Fibroblast of lung (primary cell): Measurements from ENCODE around the gene APBB1IP. TPM values are rescaled to one million over a fixed set of nuclear protein-coding genes. Genes with fewer than 3 reads are reported as not detected.

ENCODE experiments used
- DNase-seq, 2 donors: peaks; one replicate each; pipeline versions ENCODE4 v3.0.0 to v3.0.0-alpha.2; 2010; ENCODE audit warnings: low read depth in 2 of 2
- H2AFZ ChIP-seq: 2 replicates; pipeline ENCODE4 v1.5.1; 2012; ENCODE audit warnings: low read length, control low read depth, inconsistent platforms
- H3K27ac ChIP-seq: 2 replicates; pipeline ENCODE4 v1.5.1; 2011; ENCODE audit warnings: low read length, control low read depth; ENCODE audit not compliant: insufficient read depth
- H3K27me3 ChIP-seq: 2 replicates; pipeline ENCODE4 v1.5.1; 2011; ENCODE audit warnings: mild to moderate bottlenecking, low read length; ENCODE audit not compliant: control insufficient read depth, insufficient read depth
- H3K36me3 ChIP-seq: 2 replicates; pipeline ENCODE4 v1.5.1; 2011; ENCODE audit warnings: low read length; ENCODE audit not compliant: control insufficient read depth, insufficient read depth
- H3K4me1 ChIP-seq: 2 replicates; pipeline ENCODE4 v1.5.1; 2011; ENCODE audit warnings: low read length; ENCODE audit not compliant: control insufficient read depth, insufficient read depth; ENCODE audit errors: extremely low read depth
- H3K4me2 ChIP-seq: 2 replicates; pipeline ENCODE4 v1.5.1; 2011; ENCODE audit warnings: low read length, control low read depth; ENCODE audit not compliant: insufficient read depth; ENCODE audit errors: extremely low read depth
- H3K4me3 ChIP-seq, 4 experiments: fragments of 200-600 bp in 1 of 4; sonication (generic) in 1 of 4; replicated peaks in 1 of 4; 2 replicates each; pipeline ENCODE4 v1.5.1; 2011 to 2016; ENCODE audit warnings: low read length in 4 of 4, low read depth in 3 of 4, mild to moderate bottlenecking in 3 of 4, control low read depth in 2 of 4, inconsistent platforms in 1 of 4, mixed read lengths in 1 of 4; ENCODE audit not compliant: insufficient read depth in 1 of 4; ENCODE audit errors: control extremely low read depth in 1 of 4
- H3K79me2 ChIP-seq: 2 replicates; pipeline ENCODE4 v1.5.1; 2012; ENCODE audit warnings: mild to moderate bottlenecking, low read length, inconsistent platforms; ENCODE audit not compliant: control insufficient read depth, insufficient read depth
- H3K9ac ChIP-seq: 2 replicates; pipeline ENCODE4 v1.5.1; 2011; ENCODE audit warnings: mild to moderate bottlenecking, low read length, control low read depth; ENCODE audit not compliant: insufficient read depth
- H3K9me3 ChIP-seq: 2 replicates; pipeline ENCODE4 v1.5.1; 2012; ENCODE audit warnings: low read depth, low read length; ENCODE audit not compliant: control insufficient read depth, insufficient read depth
- H4K20me1 ChIP-seq: 2 replicates; pipeline ENCODE4 v1.5.1; 2011; ENCODE audit warnings: low read length; ENCODE audit not compliant: control insufficient read depth, insufficient read depth; ENCODE audit errors: extremely low read depth
- EZH2 ChIP-seq: IDR thresholded peaks from 2 replicates; pipeline ENCODE4 v1.5.1; 2012; ENCODE audit warnings: low read length, control low read depth, mild to moderate bottlenecking; ENCODE audit errors: missing control alignments
- polyA minus RNA-seq: library from RNA; depleted of rRNA, polyadenylated mRNA; stranded (reverse); fragments of >200 nt; gene quantifications from 2 replicates; pipeline ENCODE4 v1.2.3, GENCODE V29; 2011; ENCODE audit warnings: low replicate concordance
- polyA plus RNA-seq, 2 donors: library from polyadenylated mRNA; depleted of rRNA in 1 of 2; stranded (reverse) in 1 of 2; unstranded in 1 of 2; fragments of >200 nt; gene quantifications; 2 replicates each; pipeline ENCODE4 v1.2.1, GENCODE V29; 2011 to 2012; ENCODE audit warnings: missing spikeins in 1 of 2
- total RNA-seq: library from RNA; depleted of rRNA; stranded (reverse); fragments of >200 nt; gene quantifications from 2 replicates; pipeline ENCODE4 v1.2.1, GENCODE V29; 2014
- TF ChIP-seq, protein P1 (sequence below), 2 donors: IDR thresholded peaks in 1 of 2; conservative IDR thresholded peaks in 1 of 2; 1 replicate in 1 of 2; 2 replicates in 1 of 2; pipeline ENCODE4 v1.5.1; 2011 to 2012; ENCODE audit warnings: low read length in 2 of 2, control low read depth in 1 of 2, inconsistent platforms in 1 of 2, low read depth in 1 of 2, mild to moderate bottlenecking in 1 of 2

Gene APBB1IP, protein sequence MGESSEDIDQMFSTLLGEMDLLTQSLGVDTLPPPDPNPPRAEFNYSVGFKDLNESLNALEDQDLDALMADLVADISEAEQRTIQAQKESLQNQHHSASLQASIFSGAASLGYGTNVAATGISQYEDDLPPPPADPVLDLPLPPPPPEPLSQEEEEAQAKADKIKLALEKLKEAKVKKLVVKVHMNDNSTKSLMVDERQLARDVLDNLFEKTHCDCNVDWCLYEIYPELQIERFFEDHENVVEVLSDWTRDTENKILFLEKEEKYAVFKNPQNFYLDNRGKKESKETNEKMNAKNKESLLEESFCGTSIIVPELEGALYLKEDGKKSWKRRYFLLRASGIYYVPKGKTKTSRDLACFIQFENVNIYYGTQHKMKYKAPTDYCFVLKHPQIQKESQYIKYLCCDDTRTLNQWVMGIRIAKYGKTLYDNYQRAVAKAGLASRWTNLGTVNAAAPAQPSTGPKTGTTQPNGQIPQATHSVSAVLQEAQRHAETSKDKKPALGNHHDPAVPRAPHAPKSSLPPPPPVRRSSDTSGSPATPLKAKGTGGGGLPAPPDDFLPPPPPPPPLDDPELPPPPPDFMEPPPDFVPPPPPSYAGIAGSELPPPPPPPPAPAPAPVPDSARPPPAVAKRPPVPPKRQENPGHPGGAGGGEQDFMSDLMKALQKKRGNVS
- total RNA-seq = 1.5 and 3.1 TPM in 2 replicates
- 1.3 and 1.5 TPM in 2 replicates for polyA plus RNA-seq
- 2.5 and 3.1 TPM in 2 replicates for polyA plus RNA-seq (2012)
- polyA minus RNA-seq = 0.48 TPM in 1 of 2 replicates, not detected in the other

DNA sequence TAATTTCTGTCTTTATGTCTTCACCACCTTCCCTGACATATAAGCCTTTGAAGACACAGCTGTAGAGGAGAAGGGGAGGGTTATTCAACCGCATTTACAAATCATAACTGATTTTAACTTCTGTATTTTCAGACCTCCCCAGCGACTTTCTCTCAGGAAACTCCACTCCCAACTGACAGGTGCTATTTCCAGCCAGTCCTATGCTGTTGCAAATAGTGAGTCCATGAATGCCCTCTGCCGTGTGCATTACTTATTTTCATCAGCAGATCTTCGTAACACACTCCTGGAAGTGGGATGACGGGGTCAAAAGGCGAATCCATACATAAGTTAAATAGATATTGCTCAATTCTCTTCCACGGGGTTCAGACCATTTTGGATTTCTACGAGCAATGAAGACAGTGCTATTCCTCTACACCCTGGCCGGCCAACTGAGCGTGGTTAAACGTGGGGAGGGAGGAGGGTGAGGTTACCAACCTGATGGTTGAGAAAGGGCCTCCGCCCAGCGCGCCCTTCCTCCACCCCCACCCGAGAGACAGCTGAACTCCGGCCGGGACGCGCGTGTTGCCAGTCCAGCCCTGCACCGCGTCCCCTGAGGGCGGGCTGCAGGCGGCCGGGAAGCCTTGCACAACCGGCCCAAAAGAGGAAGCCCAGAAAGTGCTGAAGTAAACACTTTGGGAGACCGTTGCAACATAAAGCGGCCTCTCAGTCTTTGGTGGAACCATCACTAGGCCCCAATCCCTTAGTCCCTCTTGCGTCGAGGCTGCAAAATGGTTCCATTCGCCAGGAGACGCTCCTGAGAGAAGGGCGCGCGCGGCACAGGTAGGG, at the start of gene APBB1IP:
TSS of gene APBB1IP (plus strand) at position 705 of the 825 bp plus-strand sequence. CDS start 53,986 bp downstream, outside the sequence.
- peak within 1 kb of the TSS in 1 of 4 experiments; percentile 47 for H3K4me3 ChIP-seq

GRCh38 chr10:26389533-26389932, 48.6 kb upstream of the APBB1IP start:
- TF ChIP-seq, protein P1, sequence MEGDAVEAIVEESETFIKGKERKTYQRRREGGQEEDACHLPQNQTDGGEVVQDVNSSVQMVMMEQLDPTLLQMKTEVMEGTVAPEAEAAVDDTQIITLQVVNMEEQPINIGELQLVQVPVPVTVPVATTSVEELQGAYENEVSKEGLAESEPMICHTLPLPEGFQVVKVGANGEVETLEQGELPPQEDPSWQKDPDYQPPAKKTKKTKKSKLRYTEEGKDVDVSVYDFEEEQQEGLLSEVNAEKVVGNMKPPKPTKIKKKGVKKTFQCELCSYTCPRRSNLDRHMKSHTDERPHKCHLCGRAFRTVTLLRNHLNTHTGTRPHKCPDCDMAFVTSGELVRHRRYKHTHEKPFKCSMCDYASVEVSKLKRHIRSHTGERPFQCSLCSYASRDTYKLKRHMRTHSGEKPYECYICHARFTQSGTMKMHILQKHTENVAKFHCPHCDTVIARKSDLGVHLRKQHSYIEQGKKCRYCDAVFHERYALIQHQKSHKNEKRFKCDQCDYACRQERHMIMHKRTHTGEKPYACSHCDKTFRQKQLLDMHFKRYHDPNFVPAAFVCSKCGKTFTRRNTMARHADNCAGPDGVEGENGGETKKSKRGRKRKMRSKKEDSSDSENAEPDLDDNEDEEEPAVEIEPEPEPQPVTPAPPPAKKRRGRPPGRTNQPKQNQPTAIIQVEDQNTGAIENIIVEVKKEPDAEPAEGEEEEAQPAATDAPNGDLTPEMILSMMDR (conservative IDR thresholded peaks at IDR 0.05 in 1 of 2, IDR thresholded peaks at IDR 0.05 in 1 of 2; ENCODE audit: low read depth in 1 of 2, low read length in 2 of 2) = no peak
- TF ChIP-seq EZH2 = no peak
- Histone ChIP-seq H3K79me2 (no peaks in the 10 kb centered on the region), H3K36me3 (no peaks in the 10 kb centered on the region), H4K20me1 (no peaks in the 10 kb centered on the region), H2AFZ (no peak overlapping the region), H3K4me2 (no peak overlapping the region), H3K27me3 (no peaks in the 10 kb centered on the region), H3K9me3 (no peaks in the 10 kb centered on the region), H3K4me3 (no peak overlapping the region), H3K4me1 (no peaks in the 10 kb centered on the region), H3K9ac (no peak overlapping the region), H3K27ac (no peak overlapping the region)
- DNase-seq = no peak

More for the DNA sequence above, at the start of gene APBB1IP:
- Histone ChIP-seq H3K9ac (peak within 1 kb of the TSS; percentile 23), H3K36me3 (no peaks in the 10 kb centered on the region), H3K4me2 (no peak within 1 kb of the TSS), H4K20me1 (no peaks in the 10 kb centered on the region), H3K27ac (peak within 1 kb of the TSS; percentile 14), H2AFZ (peak within 1 kb of the TSS; percentile 35), H3K4me1 (peaks cover 2% of the 10 kb centered on the region), H3K27me3 (no peaks in the 10 kb centered on the region), H3K79me2 (no peaks in the 10 kb centered on the region), H3K9me3 (no peaks in the 10 kb centered on the region)
- TF ChIP-seq, protein P1 (conservative IDR thresholded peaks at IDR 0.05 in 1 of 2, IDR thresholded peaks at IDR 0.05 in 1 of 2; ENCODE audit: low read depth in 1 of 2, low read length in 2 of 2) = no peak
- no peak for TF ChIP-seq EZH2
- peak; percentile 3 to 22 for DNase-seq
